ENCODE measurements around the gene GULP1.
"Not testable (repeated sequence)": the region's sequence is repeated elsewhere in the genome, so short reads cannot be mapped to it uniquely, and the experiment has no call there.

Gene GULP1

DNA sequence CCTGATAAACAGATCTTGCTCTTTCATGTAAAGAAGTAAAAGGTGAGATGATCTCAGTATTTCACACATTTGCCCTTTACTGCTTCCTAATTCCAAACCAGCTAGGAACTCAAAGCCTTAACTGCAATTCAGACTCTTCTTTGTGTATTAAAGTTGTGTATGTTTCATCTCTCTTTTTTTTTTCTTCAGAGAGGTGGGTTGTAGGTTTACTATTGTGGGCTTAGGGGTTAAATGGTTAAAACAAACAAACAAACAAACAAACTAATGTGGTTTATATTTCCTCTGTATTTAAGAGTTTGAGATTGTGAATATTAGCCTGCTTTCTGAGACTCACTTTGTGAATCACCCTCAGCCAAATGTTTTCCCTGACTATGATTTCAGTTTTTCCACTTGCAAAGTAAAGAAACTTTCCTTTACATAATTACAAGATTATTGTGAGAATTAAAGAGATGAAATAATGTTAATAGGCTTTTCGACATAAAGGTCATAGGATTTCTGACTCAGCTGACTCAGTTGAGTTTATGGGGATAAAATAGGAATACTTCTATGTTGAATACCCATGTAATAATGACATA is 2.8 kb downstream of the GULP1 start:
- no peak for DNase-seq (ENCODE audit: low spot score)
- no peak for ATAC-seq (ENCODE audit: low read depth)
- Histone ChIP-seq H3K27ac (ENCODE audit: poor library complexity, severe bottlenecking) (no peak overlapping the region), H3K9me3 (ENCODE audit: severe bottlenecking) (no peaks in the 10 kb centered on the region), H3K36me3 (ENCODE audit: low read depth) (no peaks in the 10 kb centered on the region), H3K27me3 (ENCODE audit: insufficient read depth, poor library complexity, severe bottlenecking) (no peaks in the 10 kb centered on the region), H3K4me1 (ENCODE audit: insufficient read depth, poor library complexity, severe bottlenecking) (peaks cover 10% of the 10 kb centered on the region), H3K4me3 (ENCODE audit: severe bottlenecking) (no peak overlapping the region)
- TF ChIP-seq, protein P1, sequence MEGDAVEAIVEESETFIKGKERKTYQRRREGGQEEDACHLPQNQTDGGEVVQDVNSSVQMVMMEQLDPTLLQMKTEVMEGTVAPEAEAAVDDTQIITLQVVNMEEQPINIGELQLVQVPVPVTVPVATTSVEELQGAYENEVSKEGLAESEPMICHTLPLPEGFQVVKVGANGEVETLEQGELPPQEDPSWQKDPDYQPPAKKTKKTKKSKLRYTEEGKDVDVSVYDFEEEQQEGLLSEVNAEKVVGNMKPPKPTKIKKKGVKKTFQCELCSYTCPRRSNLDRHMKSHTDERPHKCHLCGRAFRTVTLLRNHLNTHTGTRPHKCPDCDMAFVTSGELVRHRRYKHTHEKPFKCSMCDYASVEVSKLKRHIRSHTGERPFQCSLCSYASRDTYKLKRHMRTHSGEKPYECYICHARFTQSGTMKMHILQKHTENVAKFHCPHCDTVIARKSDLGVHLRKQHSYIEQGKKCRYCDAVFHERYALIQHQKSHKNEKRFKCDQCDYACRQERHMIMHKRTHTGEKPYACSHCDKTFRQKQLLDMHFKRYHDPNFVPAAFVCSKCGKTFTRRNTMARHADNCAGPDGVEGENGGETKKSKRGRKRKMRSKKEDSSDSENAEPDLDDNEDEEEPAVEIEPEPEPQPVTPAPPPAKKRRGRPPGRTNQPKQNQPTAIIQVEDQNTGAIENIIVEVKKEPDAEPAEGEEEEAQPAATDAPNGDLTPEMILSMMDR (IDR thresholded peaks at IDR 0.05; ENCODE audit: poor library complexity, severe bottlenecking) = no peak

- ATAC-seq (ENCODE audit: low read depth) = no peak
- no peaks in the 10 kb centered on the region for H3K27me3 ChIP-seq (ENCODE audit: insufficient read depth, poor library complexity, severe bottlenecking)
- no peak overlapping the region for H3K4me3 ChIP-seq (ENCODE audit: severe bottlenecking)
- TF ChIP-seq, protein P1 (IDR thresholded peaks at IDR 0.05; ENCODE audit: poor library complexity, severe bottlenecking) = no peak
- H3K27ac ChIP-seq (ENCODE audit: poor library complexity, severe bottlenecking) = no peak overlapping the region
- no peaks in the 10 kb centered on the region for H3K36me3 ChIP-seq (ENCODE audit: low read depth)
- H3K4me1 ChIP-seq (ENCODE audit: insufficient read depth, poor library complexity, severe bottlenecking) = peaks cover 10% of the 10 kb centered on the region
- H3K9me3 ChIP-seq (ENCODE audit: severe bottlenecking) = no peaks in the 10 kb centered on the region
- DNase-seq (ENCODE audit: low spot score) = no peak
Observed at GRCh38 chr2:188295067-188295685, 3.5 kb downstream of the GULP1 start.

DNA sequence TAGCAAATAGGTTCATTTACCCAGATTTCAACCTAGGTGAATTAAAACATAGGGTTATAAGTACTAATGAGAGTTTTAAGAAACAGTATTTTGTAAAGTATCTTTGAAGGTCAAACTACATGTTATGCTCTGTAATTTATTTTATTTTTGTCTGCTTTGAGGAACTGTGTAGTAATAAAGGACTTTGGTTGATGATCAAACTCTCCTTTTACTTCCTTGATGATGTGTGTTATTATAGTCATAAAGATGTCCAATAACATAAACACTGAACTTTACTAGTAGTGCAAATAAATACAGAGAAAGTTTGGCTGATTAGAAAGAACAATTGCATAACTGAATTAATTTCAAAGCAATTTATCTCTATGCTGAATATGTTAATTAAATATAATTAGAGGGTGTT is 6.3 kb downstream of the GULP1 start:
- no peaks in the 10 kb centered on the region for H3K9me3 ChIP-seq (ENCODE audit: severe bottlenecking)
- DNase-seq (ENCODE audit: low spot score) (no peak), ATAC-seq (ENCODE audit: low read depth) (no peak)
- H3K4me3 ChIP-seq (ENCODE audit: severe bottlenecking) = no peak overlapping the region
- no peak overlapping the region for H3K27ac ChIP-seq (ENCODE audit: poor library complexity, severe bottlenecking)
- TF ChIP-seq, protein P1 (IDR thresholded peaks at IDR 0.05; ENCODE audit: poor library complexity, severe bottlenecking) = no peak
- H3K27me3 ChIP-seq (ENCODE audit: insufficient read depth, poor library complexity, severe bottlenecking) = no peaks in the 10 kb centered on the region
- peaks cover 8% of the 10 kb centered on the region for H3K4me1 ChIP-seq (ENCODE audit: insufficient read depth, poor library complexity, severe bottlenecking)
- no peaks in the 10 kb centered on the region for H3K36me3 ChIP-seq (ENCODE audit: low read depth)

DNA sequence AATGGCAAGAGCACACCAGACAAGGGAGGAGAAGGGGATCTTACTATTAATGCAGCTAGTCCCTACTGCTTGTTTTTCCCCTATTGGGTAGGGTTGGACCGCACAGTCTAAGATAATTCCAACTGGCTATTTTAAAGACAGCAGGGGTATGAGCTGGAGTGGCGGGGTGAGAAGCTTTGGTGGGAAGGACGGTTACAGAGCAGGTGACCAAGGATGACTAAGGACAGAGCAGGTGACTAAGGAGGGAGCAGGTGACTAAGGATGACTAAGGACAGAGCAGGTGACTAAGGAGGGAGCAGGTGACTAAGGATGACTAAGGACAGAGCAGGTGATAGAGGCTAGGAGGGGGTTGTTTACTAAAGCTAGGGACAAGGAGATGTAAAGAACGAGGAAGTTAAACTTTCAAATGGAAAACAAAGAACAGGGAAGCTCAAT is 7.3 kb downstream of the GULP1 start:
- H3K4me3 ChIP-seq (ENCODE audit: severe bottlenecking); H3K27me3 ChIP-seq (ENCODE audit: insufficient read depth, poor library complexity, severe bottlenecking); H3K27ac ChIP-seq (ENCODE audit: poor library complexity, severe bottlenecking); H3K4me1 ChIP-seq (ENCODE audit: insufficient read depth, poor library complexity, severe bottlenecking); H3K9me3 ChIP-seq (ENCODE audit: severe bottlenecking); H3K36me3 ChIP-seq (ENCODE audit: low read depth); DNase-seq (ENCODE audit: low spot score): not testable (repeated sequence)
- peak; percentile 80 for ATAC-seq (ENCODE audit: low read depth)

- H3K4me3 ChIP-seq (ENCODE audit: severe bottlenecking) = no peak overlapping the region
Observed at GRCh38 chr2:188303363-188304031, 11.8 kb downstream of the GULP1 start.

More at GRCh38 chr2:188303363-188304031, 11.8 kb downstream of the GULP1 start:
- no peaks in the 10 kb centered on the region for H3K36me3 ChIP-seq (ENCODE audit: low read depth)
- H3K27me3 ChIP-seq (ENCODE audit: insufficient read depth, poor library complexity, severe bottlenecking) = no peaks in the 10 kb centered on the region
- H3K4me1 ChIP-seq (ENCODE audit: insufficient read depth, poor library complexity, severe bottlenecking) = peaks cover 8% of the 10 kb centered on the region
- ATAC-seq (ENCODE audit: low read depth) (peak; percentile 73), DNase-seq (ENCODE audit: low spot score) (no peak)
- H3K27ac ChIP-seq (ENCODE audit: poor library complexity, severe bottlenecking) = peak overlapping the region; percentile 22
- TF ChIP-seq, protein P1 (IDR thresholded peaks at IDR 0.05; ENCODE audit: poor library complexity, severe bottlenecking) = no peak
- no peaks in the 10 kb centered on the region for H3K9me3 ChIP-seq (ENCODE audit: severe bottlenecking)

Data from RWPE2 (cell line).